Esophagus squamous epithelium (tissue), 4 donors: ENCODE measurements around the gene PLD5.

Source experiments
- CTCF ChIP-seq, 6 experiments: fragments of 450-650 bp in 4 of 6; fragments of 200-600 bp in 2 of 6; sonication (generic) in 2 of 6; IDR thresholded peaks; one replicate each; pipeline ENCODE4 v1.5.1; 2016 to 2019; ENCODE audit warnings: antibody characterized with exemption in 6 of 6, mild to moderate bottlenecking in 4 of 6, moderate library complexity in 4 of 6
- POLR2A ChIP-seq, 4 donors: fragments of 450-650 bp; IDR thresholded peaks; one replicate each; pipeline ENCODE4 v1.6.1; 2017; ENCODE audit warnings: antibody characterized with exemption in 4 of 4, mild to moderate bottlenecking in 4 of 4, moderate library complexity in 3 of 4

- no peak for TF ChIP-seq CTCF (IDR thresholded peaks at IDR 0.05)
- TF ChIP-seq POLR2A (IDR thresholded peaks at IDR 0.05) = no peak
Observed at GRCh38 chr1:242209063-242209462, 315.4 kb downstream of the PLD5 start.
